Kidney (tissue), 14 donors: ENCODE results near the gene MBD5. TPM values are rescaled to one million over a fixed set of nuclear protein-coding genes. Genes with fewer than 3 reads are reported as not detected.
A peak's percentile ranks its signal among the peaks of the same experiment; 100 is the strongest.

Experiments
- DNase-seq, 5 donors: peaks; one replicate each; pipeline ENCODE4 v3.0.0-alpha.2; 2013 to 2020
- FAIRE-seq: peaks from 2 replicates; lab custom pipeline; 2012; peaks lifted over from hg19 to GRCh38; lab: Jason Lieb, UNC
- H3K27ac ChIP-seq, 2 donors: one replicate each; pipeline ENCODE4 v1.7.0; 2013; ENCODE audit warnings: low read depth in 2 of 2, low read length in 2 of 2, inconsistent platforms in 1 of 2
- H3K27me3 ChIP-seq: one replicate; pipeline ENCODE4 v1.7.1; 2013; ENCODE audit warnings: low read length, inconsistent platforms; ENCODE audit not compliant: control insufficient read depth, insufficient read depth
- H3K36me3 ChIP-seq, 3 donors: one replicate each; pipeline versions ENCODE4 v1.7.0 to v1.7.1; 2013; ENCODE audit warnings: low read length in 3 of 3, control low read depth in 1 of 3, inconsistent platforms in 1 of 3; ENCODE audit not compliant: insufficient read depth in 3 of 3, control insufficient read depth in 2 of 3
- H3K4me1 ChIP-seq, 3 donors: one replicate each; pipeline versions ENCODE4 v1.7.0 to v1.7.1; 2013; ENCODE audit warnings: low read length in 3 of 3, inconsistent platforms in 1 of 3, low read depth in 1 of 3; ENCODE audit not compliant: control insufficient read depth in 2 of 3, insufficient read depth in 2 of 3
- H3K4me3 ChIP-seq, 3 donors: one replicate each; pipeline versions ENCODE4 v1.7.0 to v1.8.1; 2013; ENCODE audit warnings: low read length in 3 of 3, control low read depth in 1 of 3, inconsistent platforms in 1 of 3
- H3K9ac ChIP-seq, 3 donors: one replicate each; pipeline versions ENCODE4 v1.7.0 to v1.7.1; 2013; ENCODE audit warnings: low read length in 3 of 3, control low read depth in 1 of 3, inconsistent platforms in 1 of 3
- H3K9me3 ChIP-seq, 3 donors: one replicate each; pipeline versions ENCODE4 v1.7.0 to v1.7.1; 2013; ENCODE audit warnings: low read length in 3 of 3, control low read depth in 1 of 3, inconsistent platforms in 1 of 3; ENCODE audit not compliant: control insufficient read depth in 2 of 3, insufficient read depth in 1 of 3
- CTCF ChIP-seq: IDR thresholded peaks from 3 replicates; pipeline ENCODE4 v1.5.1; 2012; ENCODE audit warnings: mild to moderate bottlenecking, moderate library complexity, borderline replicate concordance; ENCODE audit not compliant: insufficient read depth; ENCODE audit errors: extremely low read depth
- intact Hi-C: fragments of 100-400 bp; cut with DNase I; formaldehyde crosslinking; loops from one replicate; pipeline ENCODE4 v1.11.1; 2022
- polyA plus RNA-seq: library from polyadenylated mRNA; stranded (reverse); fragments of 350-450 nt; fragmentation: Illumina TruSeq; extraction: RNeasy Lipid Tissue Mini Kit (QIAGEN cat#74804); gene quantifications from one replicate; pipeline ENCODE4 v1.2.3, GENCODE V29; 2014; ENCODE audit warnings: low read depth, low replicate concordance; ENCODE audit not compliant: insufficient read depth
- total RNA-seq: library from RNA; stranded (reverse); fragmentation: NEBNext Ultra II Directional; extraction: Animal tissue kit (Norgen Biotek cat#: 25700); gene quantifications from one replicate; pipeline ENCODE4 v1.2.1, GENCODE V29; 2021
- donor health status: control.
- donor health status: control.
- donor health status: control.
- donor health status: control.
- donor health status: control.
- donor health status: DM: yes; HTN: yes; CAD: no.
- donor health status: Normal renal cell carcinoma (clear cell type).

Gene MBD5
- total and polyA plus RNA-seq, 2 donors from 2014 or later = 6.9 to 66.8 TPM

DNA sequence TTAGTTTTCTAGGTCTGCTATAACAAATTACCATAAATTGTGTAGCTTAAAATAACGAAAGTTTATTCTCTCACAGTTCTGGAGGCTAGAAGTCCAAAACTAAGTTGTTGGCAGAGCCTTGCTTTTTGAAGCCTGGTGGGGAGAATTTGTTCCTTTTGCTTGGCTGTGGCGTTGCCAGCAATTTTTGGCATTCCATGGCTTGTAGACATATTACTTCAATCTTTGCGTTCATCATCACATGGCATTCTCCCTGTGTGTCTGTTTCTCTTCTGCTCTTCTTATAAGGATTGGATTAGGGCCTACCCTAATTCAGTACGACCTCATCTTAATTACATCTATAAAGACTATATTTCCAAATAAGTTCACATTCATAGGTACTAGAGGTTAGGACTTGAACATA, 217.7 kb downstream of the MBD5 start:
- H3K9ac ChIP-seq = no peak overlapping the region
- DNase-seq = no peak
- no peaks in the 10 kb centered on the region for H3K27me3 ChIP-seq
- FAIRE-seq = no peak
- H3K36me3 ChIP-seq = no peaks in the 10 kb centered on the region
- H3K4me1 ChIP-seq = no peaks in the 10 kb centered on the region
- H3K27ac ChIP-seq = no peak overlapping the region
- intact Hi-C loops = no loop called here
- no peak for TF ChIP-seq CTCF
- no peak overlapping the region for H3K4me3 ChIP-seq
- H3K9me3 ChIP-seq = peaks cover 0 to 9% (median 0%) of the 10 kb centered on the region in 3 donors

GRCh38 chr2:148240838-148241237, 219.9 kb downstream of the MBD5 start:
- intact Hi-C loops = no loop called here
- DNase-seq (no peak), FAIRE-seq (no peak)

GRCh38 chr2:148244593-148245292, 223.9 kb downstream of the MBD5 start:
- TF ChIP-seq CTCF = no peak
- H3K27me3 ChIP-seq = no peaks in the 10 kb centered on the region
- no peak overlapping the region for H3K27ac ChIP-seq
- H3K36me3 ChIP-seq = no peaks in the 10 kb centered on the region
- H3K4me3 ChIP-seq = no peak overlapping the region
- H3K9me3 ChIP-seq = no peaks in the 10 kb centered on the region
- no peak for FAIRE-seq
- intact Hi-C loops = no loop called here
- no peak overlapping the region for H3K9ac ChIP-seq
- peaks cover 0 to 5% (median 0%) of the 10 kb centered on the region in 3 donors for H3K4me1 ChIP-seq
- DNase-seq = peak in 2 of 5 donors; percentile 0 to 1

More at GRCh38 chr2:148240838-148241237, 219.9 kb downstream of the MBD5 start:
- Histone ChIP-seq H3K27ac (no peak overlapping the region), H3K4me1 (peaks cover 0 to 5% (median 0%) of the 10 kb centered on the region in 3 donors), H3K4me3 (no peak overlapping the region), H3K9ac (no peak overlapping the region), H3K27me3 (no peaks in the 10 kb centered on the region), H3K36me3 (no peaks in the 10 kb centered on the region), H3K9me3 (peaks cover 0 to 9% (median 0%) of the 10 kb centered on the region in 3 donors)
- no peak for TF ChIP-seq CTCF
